G401.6 (cell line): Measurements from ENCODE around the gene THY1.
"Not testable (repeated sequence)": the region's sequence is repeated elsewhere in the genome, so short reads cannot be mapped to it uniquely, and the experiment has no call there.

Experiments
- FAIRE-seq: peaks from 2 replicates; lab custom pipeline; 2012; peaks lifted over from hg19 to GRCh38; lab: Jason Lieb, UNC

Gene THY1

GRCh38 chr11:119445379-119445778 is 22.4 kb upstream of the THY1 start:
- no peak for FAIRE-seq

GRCh38 chr11:119441898-119442243 is 18.9 kb upstream of the THY1 start:
- no peak for FAIRE-seq

- no peak for FAIRE-seq
Observed at GRCh38 chr11:119438599-119438998, 15.6 kb upstream of the THY1 start.

GRCh38 chr11:119437521-119437920 is 14.5 kb upstream of the THY1 start:
- not testable (repeated sequence) for FAIRE-seq

- no peak for FAIRE-seq
Observed at GRCh38 chr11:119436711-119437110, 13.7 kb upstream of the THY1 start.

- FAIRE-seq: no peak
Observed at GRCh38 chr11:119436093-119436492, 13.1 kb upstream of the THY1 start.

- no peak for FAIRE-seq
Observed at GRCh38 chr11:119434591-119435330, 11.8 kb upstream of the THY1 start.

- FAIRE-seq: no peak
Observed at GRCh38 chr11:119433358-119433725, 10.4 kb upstream of the THY1 start.

GRCh38 chr11:119432484-119433357 is 9.7 kb upstream of the THY1 start:
- FAIRE-seq: no peak

GRCh38 chr11:119431523-119431922 is 8.6 kb upstream of the THY1 start:
- no peak for FAIRE-seq

GRCh38 chr11:119427279-119427678 is 4.3 kb upstream of the THY1 start:
- no peak for FAIRE-seq

- no peak for FAIRE-seq
Observed at GRCh38 chr11:119426142-119426541, 3.2 kb upstream of the THY1 start.

GRCh38 chr11:119424775-119425174 is 1.8 kb upstream of the THY1 start:
- FAIRE-seq: no peak

- FAIRE-seq: no peak
Observed at GRCh38 chr11:119424276-119424675, 1.3 kb upstream of the THY1 start.

GRCh38 chr11:119423509-119424254 is 710 bp upstream of the THY1 start:
- FAIRE-seq: no peak

GRCh38 chr11:119421941-119422808 is 797 bp downstream of the THY1 start:
- no peak for FAIRE-seq

GRCh38 chr11:119421351-119421750 is 1.6 kb downstream of the THY1 start:
- FAIRE-seq: no peak

GRCh38 chr11:119420631-119421030 is 2.3 kb downstream of the THY1 start:
- no peak for FAIRE-seq

- FAIRE-seq: no peak
Observed at GRCh38 chr11:119419834-119420492, 3.0 kb downstream of the THY1 start.

GRCh38 chr11:119419246-119419645 is 3.7 kb downstream of the THY1 start:
- no peak for FAIRE-seq

GRCh38 chr11:119418759-119419158 is 4.2 kb downstream of the THY1 start:
- no peak for FAIRE-seq
